ENCODE results near the gene TFB2M.

GRCh38 chr1:246532519-246532918 lies 33.5 kb downstream of the TFB2M start:
- TF ChIP-seq TAF1 (IDR thresholded peaks at IDR 0.05; ENCODE audit: borderline replicate concordance, insufficient read depth, low read length) (no peak), POLR2AphosphoS5 (IDR thresholded peaks at IDR 0.05; ENCODE audit: low read depth, low read length) (no peak), REST (IDR thresholded peaks at IDR 0.05; ENCODE audit: insufficient read depth in 1 of 2, low read depth in 2 of 2, low read length in 2 of 2) (no peak), SIN3A (IDR thresholded peaks at IDR 0.05; ENCODE audit: borderline replicate concordance, insufficient read depth, low read length) (no peak)

All from PFSK-1 (cell line).